Psoas muscle (tissue), 8 donors: ENCODE results near the gene CYP27B1. TPM values are rescaled to one million over a fixed set of nuclear protein-coding genes. Genes with fewer than 3 reads are reported as not detected.
"Not testable (repeated sequence)": the region's sequence is repeated elsewhere in the genome, so short reads cannot be mapped to it uniquely, and the experiment has no call there.

Source experiments
- ATAC-seq, 4 donors: fragments of 200-7000 bp; cut with Tn5 transposase; one replicate each; pipeline ENCODE4 v1.9.1; 2020; ENCODE audit warnings: moderate library complexity in 3 of 4, mild to moderate bottlenecking in 2 of 4
- DNase-seq, 2 donors: peaks; one replicate each; pipeline ENCODE4 v3.0.0-alpha.2; 2020
- H3K27ac ChIP-seq: fragments of 200-600 bp; one replicate; pipeline ENCODE4 v1.8.0; 2022
- H3K27me3 ChIP-seq, 3 donors: fragments of 200-600 bp in 1 of 3; one replicate each; pipeline versions ENCODE4 v1.6.1 to v1.8.0; 2013 to 2022; ENCODE audit warnings: low read length in 2 of 3, mild to moderate bottlenecking in 2 of 3, moderate library complexity in 1 of 3; ENCODE audit not compliant: insufficient read depth in 3 of 3
- H3K36me3 ChIP-seq, 2 donors: fragments of 200-600 bp in 1 of 2; one replicate each; pipeline versions ENCODE4 v1.6.1 to v1.8.0; 2013 to 2022; ENCODE audit warnings: low read depth in 1 of 2, mild to moderate bottlenecking in 1 of 2, moderate library complexity in 1 of 2; ENCODE audit not compliant: insufficient read depth in 1 of 2
- H3K4me1 ChIP-seq: fragments of 200-600 bp; one replicate; pipeline ENCODE4 v1.8.0; 2022
- H3K4me3 ChIP-seq: fragments of 200-600 bp; one replicate; pipeline ENCODE4 v1.8.0; 2022; ENCODE audit warnings: mild to moderate bottlenecking
- H3K9me3 ChIP-seq: fragments of 200-600 bp; one replicate; pipeline ENCODE4 v1.8.0; 2022
- WGBS, 3 donors: extraction: QIAGEN DNeasy Blood & Tissue Kit; methylation state at CpG; one replicate each; pipeline versions ENCODE4 v1.1.6 to v1.1.7; 2013; 5-methylcytosine and 5-hydroxymethylcytosine counted together
- intact Hi-C, 2 donors: fragments of 100-400 bp; cut with DNase I; formaldehyde crosslinking; loops; one replicate each; pipeline versions ENCODE4 v1.11.0 to v1.14.2; 2022
- polyA plus RNA-seq, 3 donors: library from polyadenylated mRNA; stranded (reverse); fragments of 200-250 nt; gene quantifications; one replicate each; pipeline ENCODE4 v1.2.3, GENCODE V29; 2013
- total RNA-seq, 4 donors: library from RNA; stranded (reverse); fragmentation: NEBNext Ultra II Directional in 2 of 4; extraction: Animal tissue kit (Norgen Biotek cat#: 25700) in 2 of 4; gene quantifications; one replicate each; pipeline versions ENCODE4 v1.2.1 to v1.2.4, GENCODE V29; 2021 to 2023
- TF ChIP-seq, protein P1 (sequence below): fragments of 200-600 bp; IDR thresholded peaks from one replicate; pipeline ENCODE4 v1.8.0; 2022; ENCODE audit warnings: antibody characterized with exemption
- donor health status: healthy with polysubstance abuse.
- donor health status: DM: no; HTN: no; CAD: no; lungs with moderate emphysema.
- donor health status: Bipolar disorder and iron deficiency.
- donor health status: healthy.
- donor health status: DM: yes; HTN: yes; CAD: no.
- donor health status: DM: no; HTN: no; CAD: no.
- donor health status: DM: no; HTN: no; CAD: no.
- donor health status: DM: yes; HTN: yes; CAD: no.

CYP27B1 gene
- total and polyA plus RNA-seq, 7 donors: 0.06 to 0.54 (median 0.42) TPM; not detected in 2

DNA sequence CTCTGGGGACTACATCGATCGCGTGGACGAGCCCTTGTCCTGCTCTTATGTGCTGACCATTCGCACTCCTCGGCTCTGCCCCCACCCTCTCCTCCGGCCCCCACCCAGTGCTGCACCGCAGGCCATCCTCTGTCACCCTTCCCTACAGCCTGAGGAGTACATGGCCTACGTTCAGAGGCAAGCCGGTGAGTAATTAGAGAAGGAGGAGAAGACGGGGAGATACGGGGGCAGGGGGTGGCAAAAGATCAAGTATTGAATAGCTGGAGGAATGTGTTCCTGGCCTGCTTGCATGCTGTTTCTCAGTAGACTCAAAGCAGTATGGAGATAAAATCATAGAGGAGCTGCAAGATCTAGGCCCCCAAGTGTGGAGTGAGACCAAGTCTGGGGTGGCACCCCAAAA lies 51.1 kb downstream of the CYP27B1 start:
- Histone ChIP-seq H3K27ac (no peak overlapping the region), H3K36me3 (peaks cover 3 to 81% of the 10 kb centered on the region in 2 donors), H3K9me3 (no peaks in the 10 kb centered on the region), H3K4me3 (no peak overlapping the region), H3K4me1 (no peaks in the 10 kb centered on the region), H3K27me3 (no peaks in the 10 kb centered on the region)
- ATAC-seq (no peak), DNase-seq (no peak)
- WGBS, 3 donors: 92 to 95% (median 94%) methylated on average over 12 of the region's 12 CpGs
- TF ChIP-seq, protein P1, sequence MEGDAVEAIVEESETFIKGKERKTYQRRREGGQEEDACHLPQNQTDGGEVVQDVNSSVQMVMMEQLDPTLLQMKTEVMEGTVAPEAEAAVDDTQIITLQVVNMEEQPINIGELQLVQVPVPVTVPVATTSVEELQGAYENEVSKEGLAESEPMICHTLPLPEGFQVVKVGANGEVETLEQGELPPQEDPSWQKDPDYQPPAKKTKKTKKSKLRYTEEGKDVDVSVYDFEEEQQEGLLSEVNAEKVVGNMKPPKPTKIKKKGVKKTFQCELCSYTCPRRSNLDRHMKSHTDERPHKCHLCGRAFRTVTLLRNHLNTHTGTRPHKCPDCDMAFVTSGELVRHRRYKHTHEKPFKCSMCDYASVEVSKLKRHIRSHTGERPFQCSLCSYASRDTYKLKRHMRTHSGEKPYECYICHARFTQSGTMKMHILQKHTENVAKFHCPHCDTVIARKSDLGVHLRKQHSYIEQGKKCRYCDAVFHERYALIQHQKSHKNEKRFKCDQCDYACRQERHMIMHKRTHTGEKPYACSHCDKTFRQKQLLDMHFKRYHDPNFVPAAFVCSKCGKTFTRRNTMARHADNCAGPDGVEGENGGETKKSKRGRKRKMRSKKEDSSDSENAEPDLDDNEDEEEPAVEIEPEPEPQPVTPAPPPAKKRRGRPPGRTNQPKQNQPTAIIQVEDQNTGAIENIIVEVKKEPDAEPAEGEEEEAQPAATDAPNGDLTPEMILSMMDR: no peak
- intact Hi-C loops: no loop called here

DNA sequence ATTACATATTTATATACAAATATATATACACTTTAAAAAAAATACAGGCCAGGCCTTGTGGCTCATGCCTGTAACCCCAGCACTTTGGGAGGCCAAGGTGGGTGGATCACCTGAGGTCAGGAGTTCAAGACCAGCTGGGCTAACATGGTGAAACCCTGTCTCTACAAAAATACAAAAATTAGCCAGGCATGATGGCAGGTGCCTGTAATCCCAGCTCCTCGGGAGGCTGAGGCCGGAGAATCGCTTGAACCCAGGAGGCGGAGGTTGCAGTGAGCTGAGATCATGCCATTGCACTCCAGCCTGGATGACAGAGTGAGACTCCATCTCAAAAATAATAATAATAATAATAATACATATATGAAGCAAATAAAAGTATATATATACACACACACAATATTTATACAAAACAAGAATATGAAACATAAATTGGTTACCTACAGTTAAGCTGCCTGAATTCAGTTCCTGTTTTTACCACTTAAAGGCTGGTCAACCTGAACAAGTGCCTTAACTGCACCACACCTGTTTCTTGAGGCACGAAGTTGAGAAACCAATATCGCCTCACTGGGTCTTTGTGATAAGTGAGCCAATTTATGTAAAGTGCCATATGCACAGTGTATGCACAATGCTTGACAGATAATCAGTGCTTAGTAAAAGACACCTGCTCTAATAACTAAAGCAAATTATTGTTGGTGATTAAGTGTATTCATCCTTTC lies 51.7 kb downstream of the CYP27B1 start:
- H3K27ac ChIP-seq, H3K27me3 ChIP-seq, intact Hi-C loops, H3K9me3 ChIP-seq, H3K4me1 ChIP-seq, ATAC-seq, H3K4me3 ChIP-seq, DNase-seq: not testable (repeated sequence)
- WGBS, 3 donors: 88 to 92% (median 92%) methylated on average over 6 of the region's 6 CpGs
- peaks cover 3 to 75% of the 10 kb centered on the region in 2 donors for H3K36me3 ChIP-seq

DNA sequence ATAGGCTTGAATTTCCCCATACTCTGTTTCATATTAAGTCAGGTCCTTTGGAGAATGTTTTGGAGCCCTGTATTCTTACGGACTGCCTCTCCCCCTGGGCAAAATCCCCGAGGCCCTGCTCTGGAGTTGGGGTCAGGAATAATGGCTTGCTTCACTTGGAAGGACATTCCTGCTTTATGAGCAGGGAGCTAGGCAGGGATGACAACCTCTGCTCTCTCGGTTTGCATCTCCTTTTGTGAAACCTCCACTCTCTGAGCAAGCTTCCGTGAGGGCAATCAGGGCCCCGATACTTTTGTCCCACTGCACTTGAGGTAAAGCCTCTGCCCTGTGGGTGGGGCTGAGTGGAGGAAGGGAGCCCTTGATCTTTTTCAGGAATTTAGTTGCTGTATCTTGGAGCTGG lies 53.7 kb downstream of the CYP27B1 start:
- peaks cover 3 to 62% of the 10 kb centered on the region in 2 donors for H3K36me3 ChIP-seq
- H3K9me3 ChIP-seq: no peaks in the 10 kb centered on the region
- no peak for ATAC-seq
- 78 to 89% (median 80%) methylated on average over 5 of the region's 5 CpGs for WGBS, 3 donors
- no peak overlapping the region for H3K4me3 ChIP-seq
- DNase-seq: no peak
- H3K27ac ChIP-seq: no peak overlapping the region
- H3K27me3 ChIP-seq: no peaks in the 10 kb centered on the region
- intact Hi-C loops: no loop called here
- TF ChIP-seq, protein P1: no peak
- H3K4me1 ChIP-seq: no peaks in the 10 kb centered on the region

DNA sequence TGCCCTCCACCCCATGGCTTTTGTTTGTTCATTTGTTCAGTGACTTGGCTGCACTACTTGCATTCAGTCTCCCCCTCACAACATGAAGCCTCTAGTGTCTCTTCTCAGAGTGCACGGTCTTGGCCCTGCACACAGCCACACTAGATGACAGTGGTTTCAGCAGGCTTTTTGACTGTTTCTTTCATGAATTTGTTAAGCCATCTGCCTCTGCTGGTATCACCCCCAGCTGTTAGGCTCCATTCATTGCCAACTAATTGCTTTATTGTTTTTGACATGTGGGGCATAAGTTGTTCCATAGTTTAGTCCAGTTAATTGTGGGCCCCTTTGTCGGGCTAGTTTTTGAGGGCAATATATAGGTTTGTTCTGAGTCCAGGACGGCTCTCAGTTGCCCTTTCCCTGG lies 54.2 kb downstream of the CYP27B1 start:
- ATAC-seq: no peak
- intact Hi-C loops: no loop called here

More for the DNA sequence above, 54.2 kb downstream of the CYP27B1 start:
- Histone ChIP-seq H3K9me3 (no peaks in the 10 kb centered on the region), H3K36me3 (peaks cover 3 to 62% of the 10 kb centered on the region in 2 donors), H3K4me1 (no peaks in the 10 kb centered on the region), H3K4me3 (no peak overlapping the region), H3K27me3 (no peaks in the 10 kb centered on the region), H3K27ac (no peak overlapping the region)
- TF ChIP-seq, protein P1: no peak
- no peak for DNase-seq
- WGBS, 3 donors: 67 to 78% (median 73%) methylated on average over 3 of the region's 3 CpGs

Other genes starting within 250 kb of the CYP27B1 start
- gene DDIT3, start 246.6 kb downstream of the CYP27B1 start, total RNA-seq: 10 to 100 TPM; 11.1 to 59.5 (median 19.6) TPM
- 100 to 1,000 TPM in 1 of 3 donors, 10 to 100 TPM in 2; 62.5 to 224 (median 68.9) TPM for gene DDIT3, start 246.6 kb downstream of the CYP27B1 start, polyA plus RNA-seq
- gene MBD6, start 244.3 kb downstream of the CYP27B1 start, total RNA-seq: 10 to 100 TPM; 29.5 to 52.9 (median 39.5) TPM
- 10 to 100 TPM; 11.6 to 18.4 (median 17.5) TPM for gene MBD6, start 244.3 kb downstream of the CYP27B1 start, polyA plus RNA-seq
- 100 to 1,000 TPM in 2 of 4 donors, 10 to 100 TPM in 2; 91.0 to 128 (median 103) TPM for gene DCTN2, start 219.9 kb downstream of the CYP27B1 start, total RNA-seq
- gene DCTN2, start 219.9 kb downstream of the CYP27B1 start, polyA plus RNA-seq: 100 to 1,000 TPM; 107 to 165 (median 123) TPM
- under 1 TPM in 3 of 4 donors, not detected in 1; 0.04 to 0.21 (median 0.14) TPM for gene KIF5A, start 217.0 kb downstream of the CYP27B1 start, total RNA-seq
- under 1 TPM; 0.01 to 0.18 (median 0.04) TPM for gene KIF5A, start 217.0 kb downstream of the CYP27B1 start, polyA plus RNA-seq
- gene PIP4K2C, start 175.9 kb downstream of the CYP27B1 start, total RNA-seq: 10 to 100 TPM in 2 of 4 donors, 1 to 10 TPM in 2; 8.1 to 13.3 (median 9.9) TPM
- 10 to 100 TPM in 2 of 3 donors, 1 to 10 TPM in 1; 7.7 to 16.4 (median 16.0) TPM for gene PIP4K2C, start 175.9 kb downstream of the CYP27B1 start, polyA plus RNA-seq
- 1 to 10 TPM; 3.5 to 9.1 (median 4.2) TPM for gene DTX3, start 162.3 kb downstream of the CYP27B1 start, total RNA-seq
- gene DTX3, start 162.3 kb downstream of the CYP27B1 start, polyA plus RNA-seq: 1 to 10 TPM; 4.4 to 5.2 (median 4.5) TPM
- gene ARHGEF25, start 155.6 kb downstream of the CYP27B1 start, total RNA-seq: 1 to 10 TPM; 2.9 to 9.2 (median 3.5) TPM
- 1 to 10 TPM; 3.2 to 4.5 (median 4.2) TPM for gene ARHGEF25, start 155.6 kb downstream of the CYP27B1 start, polyA plus RNA-seq
- 10 to 100 TPM in 3 of 4 donors, 1 to 10 TPM in 1; 9.1 to 26.6 (median 12.1) TPM for gene B4GALNT1, start 133.9 kb downstream of the CYP27B1 start, total RNA-seq
- 10 to 100 TPM in 1 of 3 donors, 1 to 10 TPM in 2; 8.2 to 46.7 (median 8.8) TPM for gene B4GALNT1, start 133.9 kb downstream of the CYP27B1 start, polyA plus RNA-seq
- gene OS9, start 72.9 kb downstream of the CYP27B1 start, total RNA-seq: 10 to 100 TPM; 56.6 to 64.4 (median 61.5) TPM
- gene OS9, start 72.9 kb downstream of the CYP27B1 start, polyA plus RNA-seq: 10 to 100 TPM; 53.0 to 76.4 (median 74.6) TPM
- 1 to 10 TPM; 3.5 to 9.6 (median 5.8) TPM for gene AGAP2, start 28.3 kb downstream of the CYP27B1 start, total RNA-seq
- gene AGAP2, start 28.3 kb downstream of the CYP27B1 start, polyA plus RNA-seq: 1 to 10 TPM; 2.5 to 3.9 (median 2.9) TPM
- 10 to 100 TPM; 14.6 to 21.0 (median 18.8) TPM for gene TSPAN31, start 22.0 kb downstream of the CYP27B1 start, total RNA-seq
- gene TSPAN31, start 22.0 kb downstream of the CYP27B1 start, polyA plus RNA-seq: 10 to 100 TPM; 16.8 to 31.2 (median 23.2) TPM
- 10 to 100 TPM; 38.0 to 74.1 (median 53.6) TPM for gene CDK4, start 14.8 kb downstream of the CYP27B1 start, total RNA-seq
- gene CDK4, start 14.8 kb downstream of the CYP27B1 start, polyA plus RNA-seq: 100 to 1,000 TPM in 1 of 3 donors, 10 to 100 TPM in 2; 52.8 to 105 (median 56.6) TPM
- gene MARCHF9, start 12.0 kb downstream of the CYP27B1 start, total RNA-seq: 1 to 10 TPM; 7.8 to 9.4 (median 8.8) TPM
- 1 to 10 TPM; 5.7 to 8.8 (median 7.2) TPM for gene MARCHF9, start 12.0 kb downstream of the CYP27B1 start, polyA plus RNA-seq
- 10 to 100 TPM; 24.3 to 56.5 (median 30.4) TPM for gene METTL1, start 5.0 kb upstream of the CYP27B1 start, total RNA-seq
- gene METTL1, start 5.0 kb upstream of the CYP27B1 start, polyA plus RNA-seq: 10 to 100 TPM; 18.8 to 80.9 (median 19.0) TPM
- 1 to 10 TPM in 3 of 4 donors, under 1 TPM in 1; 0.89 to 1.9 (median 1.4) TPM for gene EEF1AKMT3, start 5.5 kb upstream of the CYP27B1 start, total RNA-seq
- gene EEF1AKMT3, start 5.5 kb upstream of the CYP27B1 start, polyA plus RNA-seq: 1 to 10 TPM in 1 of 3 donors, under 1 TPM in 2; 0.62 to 2.0 (median 0.66) TPM
- gene TSFM, start 15.7 kb upstream of the CYP27B1 start, total RNA-seq: 10 to 100 TPM; 31.5 to 52.8 (median 50.2) TPM
- 10 to 100 TPM; 39.5 to 74.3 (median 59.2) TPM for gene TSFM, start 15.7 kb upstream of the CYP27B1 start, polyA plus RNA-seq
- 1 to 10 TPM; 1.9 to 7.5 (median 4.7) TPM for gene AVIL, start 51.7 kb upstream of the CYP27B1 start, total RNA-seq
- 1 to 10 TPM in 2 of 3 donors, under 1 TPM in 1; 0.94 to 4.6 (median 1.8) TPM for gene AVIL, start 51.7 kb upstream of the CYP27B1 start, polyA plus RNA-seq
- 10 to 100 TPM; 71.3 to 91.8 (median 80.0) TPM for gene CTDSP2, start 79.7 kb upstream of the CYP27B1 start, total RNA-seq
- gene CTDSP2, start 79.7 kb upstream of the CYP27B1 start, polyA plus RNA-seq: 10 to 100 TPM; 13.9 to 64.7 (median 44.5) TPM
- 10 to 100 TPM in 2 of 4 donors, 1 to 10 TPM in 2; 7.4 to 13.5 (median 9.5) TPM for gene ATP23, start 174.5 kb upstream of the CYP27B1 start, total RNA-seq
- gene ATP23, start 174.5 kb upstream of the CYP27B1 start, polyA plus RNA-seq: 10 to 100 TPM in 1 of 3 donors, 1 to 10 TPM in 2; 6.3 to 28.8 (median 8.7) TPM